ENCODE results near the gene CBX8. TPM values are rescaled to one million over a fixed set of nuclear protein-coding genes. Genes with fewer than 3 reads are reported as not detected.
"Not testable (repeated sequence)": the region's sequence is repeated elsewhere in the genome, so short reads cannot be mapped to it uniquely, and the experiment has no call there.

Gene CBX8
- total RNA-seq, 1 donor: 1.5 TPM

- H3K4me3 ChIP-seq (ENCODE audit: low read depth, low read length): no peak overlapping the region
- DNase-seq (ENCODE audit: low read depth): no peak
- TF ChIP-seq CTCF (IDR thresholded peaks at IDR 0.05; ENCODE audit: insufficient read depth, low read length): no peak
These were observed 41.3 kb downstream of the CBX8 start for GRCh38 chr17:79755591-79755990.

- H3K4me3 ChIP-seq (ENCODE audit: low read depth, low read length); DNase-seq (ENCODE audit: low read depth): not testable (repeated sequence)
These were observed 42.0 kb downstream of the CBX8 start for GRCh38 chr17:79754903-79755302.

- DNase-seq (ENCODE audit: low read depth): no peak
- no peak overlapping the region for H3K4me3 ChIP-seq (ENCODE audit: low read depth, low read length)
- no peak for TF ChIP-seq CTCF (IDR thresholded peaks at IDR 0.05; ENCODE audit: insufficient read depth, low read length)
These were observed 42.5 kb downstream of the CBX8 start for GRCh38 chr17:79754370-79754769.

GRCh38 chr17:79752175-79752574, 44.7 kb downstream of the CBX8 start:
- no peak for TF ChIP-seq CTCF (IDR thresholded peaks at IDR 0.05; ENCODE audit: insufficient read depth, low read length)
- DNase-seq (ENCODE audit: low read depth): no peak
- no peak overlapping the region for H3K4me3 ChIP-seq (ENCODE audit: low read depth, low read length)

GRCh38 chr17:79750650-79751545, 46.0 kb downstream of the CBX8 start:
- no peak for TF ChIP-seq CTCF (IDR thresholded peaks at IDR 0.05; ENCODE audit: insufficient read depth, low read length)
- no peak for DNase-seq (ENCODE audit: low read depth)
- no peak overlapping the region for H3K4me3 ChIP-seq (ENCODE audit: low read depth, low read length)

GRCh38 chr17:79749958-79750357, 46.9 kb downstream of the CBX8 start:
- no peak for DNase-seq (ENCODE audit: low read depth)
- no peak overlapping the region for H3K4me3 ChIP-seq (ENCODE audit: low read depth, low read length)
- TF ChIP-seq CTCF (IDR thresholded peaks at IDR 0.05; ENCODE audit: insufficient read depth, low read length): no peak

- TF ChIP-seq CTCF (IDR thresholded peaks at IDR 0.05; ENCODE audit: insufficient read depth, low read length): no peak
- H3K4me3 ChIP-seq (ENCODE audit: low read depth, low read length): no peak overlapping the region
- DNase-seq (ENCODE audit: low read depth): peak; percentile 89
These were observed 47.6 kb downstream of the CBX8 start for GRCh38 chr17:79749156-79749815.

Data from fibroblast of the aortic adventitia (primary cell).